Measurements from ENCODE around the gene PDE11A. TPM values are rescaled to one million over a fixed set of nuclear protein-coding genes. Genes with fewer than 3 reads are reported as not detected.

Gene PDE11A
- total and polyA plus RNA-seq, 2 of the 13 experiments (the other 11 are each of a cell fraction or from before 2014, with no cell fraction given) = 1.2 to 1.7 TPM

GRCh38 chr2:178072383-178073301, at the start of gene PDE11A (continued):
- TF ChIP-seq TFDP2 (CRISPR knock-in tag; IDR thresholded peaks at IDR 0.05) (peak; percentile 59; the same call in 1 of the 2 replicates), ZNF672 (CRISPR knock-in tag; IDR thresholded peaks at IDR 0.05) (no peak; the same call in 1 of the 2 replicates), MAZ (IDR thresholded peaks at IDR 0.05; ENCODE audit: borderline replicate concordance, low read depth, low read length) (0 out of 2 replicates have a peak, but pooled peaks have one; percentile 59), MAZ (CRISPR knock-in tag; IDR thresholded peaks at IDR 0.05; ENCODE audit: low read depth) (peak; percentile 76), AKNA (CRISPR knock-in tag; IDR thresholded peaks at IDR 0.05; ENCODE audit: borderline replicate concordance) (no peak), ZNF557 (CRISPR knock-in tag; IDR thresholded peaks at IDR 0.05) (no peak), ZNF652 (CRISPR knock-in tag; IDR thresholded peaks at IDR 0.05; ENCODE audit: borderline replicate concordance, low read depth) (no peak), SP4 (CRISPR knock-in tag; IDR thresholded peaks at IDR 0.05) (0 out of 2 replicates have a peak, but pooled peaks have one; percentile 45), ZNF850 (CRISPR knock-in tag; conservative IDR thresholded peaks at IDR 0.05) (no peak), ZNF558 (CRISPR knock-in tag; IDR thresholded peaks at IDR 0.05; ENCODE audit: borderline replicate concordance) (no peak), TAF15 (IDR thresholded peaks at IDR 0.05; ENCODE audit: low read depth, low read length, poor library complexity, severe bottlenecking) (peak; percentile 77), ZNF280D (CRISPR knock-in tag; IDR thresholded peaks at IDR 0.05) (no peak), ZNF614 (CRISPR knock-in tag; IDR thresholded peaks at IDR 0.05; ENCODE audit: borderline replicate concordance) (peak; percentile 82; the same call in 1 of the 2 replicates), ZNF691 (CRISPR knock-in tag; IDR thresholded peaks at IDR 0.05; ENCODE audit: borderline replicate concordance, low read depth) (no peak), ZNF552 (CRISPR knock-in tag; IDR thresholded peaks at IDR 0.05; ENCODE audit: borderline replicate concordance) (no peak), ZNF138 (CRISPR knock-in tag; IDR thresholded peaks at IDR 0.05; ENCODE audit: low read depth) (peak; percentile 80; the same call in 1 of the 2 replicates), ZNF670 (CRISPR knock-in tag; IDR thresholded peaks at IDR 0.05; ENCODE audit: borderline replicate concordance) (no peak)
